ENCODE results near the gene PGBD1.

The PGBD1 gene

GRCh38 chr6:28335564-28336283, 54.4 kb downstream of the PGBD1 start, which contains the start of gene ZSCAN31:
ZSCAN31 (minus strand) TSS chr6:28336148; CDS start chr6:28329683, 6,465 bp downstream.
- H3K9me3 Mint-ChIP-seq: peaks cover 16% of the 10 kb centered on the region

GRCh38 chr6:28336284-28337120, 55.1 kb downstream of the PGBD1 start:
- peaks cover 9% of the 10 kb centered on the region for H3K36me3 Mint-ChIP-seq (ENCODE audit: low read depth)
- peaks cover 20% of the 10 kb centered on the region for H3K9me3 Mint-ChIP-seq
- ATAC-seq (peak; percentile 61), DNase-seq (peak; percentile 42)
- no peaks in the 10 kb centered on the region for H3K27me3 Mint-ChIP-seq
- H3K27ac Mint-ChIP-seq: no peak overlapping the region
- H3K4me3 Mint-ChIP-seq: no peak overlapping the region
- H3K4me1 Mint-ChIP-seq: peaks cover 3% of the 10 kb centered on the region

More at GRCh38 chr6:28335564-28336283, 54.4 kb downstream of the PGBD1 start, which contains the start of gene ZSCAN31:
- peak; percentile 76 for DNase-seq
- Mint-ChIP-seq H3K27me3 (no peaks in the 10 kb centered on the region), H3K36me3 (ENCODE audit: low read depth) (peaks cover 8% of the 10 kb centered on the region), H3K27ac (no peak within 1 kb of the TSS), H3K4me1 (peaks cover 3% of the 10 kb centered on the region), H3K4me3 (no peak within 1 kb of the TSS)
- peak; percentile 92 for ATAC-seq

- no peak overlapping the region for H3K4me3 Mint-ChIP-seq
- ATAC-seq: no peak
- peaks cover 3% of the 10 kb centered on the region for H3K4me1 Mint-ChIP-seq
- no peak for DNase-seq
- peaks cover 9% of the 10 kb centered on the region for H3K36me3 Mint-ChIP-seq (ENCODE audit: low read depth)
- H3K27ac Mint-ChIP-seq: no peak overlapping the region
- peaks cover 23% of the 10 kb centered on the region for H3K9me3 Mint-ChIP-seq
- H3K27me3 Mint-ChIP-seq: no peaks in the 10 kb centered on the region
Measured at GRCh38 chr6:28337121-28337520, 55.7 kb downstream of the PGBD1 start.

- ATAC-seq: no peak
- Mint-ChIP-seq H3K36me3 (ENCODE audit: low read depth) (peaks cover 9% of the 10 kb centered on the region), H3K9me3 (peaks cover 18% of the 10 kb centered on the region), H3K27ac (peak overlapping the region; percentile 48), H3K4me1 (peaks cover 3% of the 10 kb centered on the region), H3K4me3 (no peak overlapping the region), H3K27me3 (peaks cover 4% of the 10 kb centered on the region)
- no peak for DNase-seq
Measured at GRCh38 chr6:28340310-28341095, 59.1 kb downstream of the PGBD1 start.

GRCh38 chr6:28343898-28344677, 62.7 kb downstream of the PGBD1 start:
- H3K27ac Mint-ChIP-seq: no peak overlapping the region
- ATAC-seq (no peak), DNase-seq (no peak)
- no peak overlapping the region for H3K4me3 Mint-ChIP-seq
- H3K27me3 Mint-ChIP-seq: peaks cover 17% of the 10 kb centered on the region
- H3K4me1 Mint-ChIP-seq: peaks cover 3% of the 10 kb centered on the region
- peaks cover 18% of the 10 kb centered on the region for H3K9me3 Mint-ChIP-seq
- peaks cover 9% of the 10 kb centered on the region for H3K36me3 Mint-ChIP-seq (ENCODE audit: low read depth)

- no peak overlapping the region for H3K27ac Mint-ChIP-seq
- ATAC-seq: no peak
- H3K36me3 Mint-ChIP-seq (ENCODE audit: low read depth): peaks cover 7% of the 10 kb centered on the region
- H3K27me3 Mint-ChIP-seq: peaks cover 17% of the 10 kb centered on the region
- DNase-seq: no peak
- H3K4me1 Mint-ChIP-seq: peaks cover 9% of the 10 kb centered on the region
- H3K4me3 Mint-ChIP-seq: no peak overlapping the region
- H3K9me3 Mint-ChIP-seq: peaks cover 12% of the 10 kb centered on the region
Measured at GRCh38 chr6:28345201-28345600, 63.8 kb downstream of the PGBD1 start.

GRCh38 chr6:28347119-28347518, 65.7 kb downstream of the PGBD1 start:
- Mint-ChIP-seq H3K9me3 (no peaks in the 10 kb centered on the region), H3K27ac (peak overlapping the region; percentile 25), H3K4me3 (no peak overlapping the region), H3K36me3 (ENCODE audit: low read depth) (peaks cover 2% of the 10 kb centered on the region), H3K4me1 (peaks cover 25% of the 10 kb centered on the region), H3K27me3 (peaks cover 17% of the 10 kb centered on the region)
- DNase-seq (no peak), ATAC-seq (no peak)

- Mint-ChIP-seq H3K27ac (peak overlapping the region; percentile 94), H3K4me1 (peaks cover 27% of the 10 kb centered on the region), H3K9me3 (no peaks in the 10 kb centered on the region), H3K4me3 (peak overlapping the region; percentile 100), H3K36me3 (ENCODE audit: low read depth) (peaks cover 2% of the 10 kb centered on the region), H3K27me3 (peaks cover 15% of the 10 kb centered on the region)
- no peak for DNase-seq
- ATAC-seq: no peak
Measured at GRCh38 chr6:28349344-28349891, 68.0 kb downstream of the PGBD1 start.

- Mint-ChIP-seq H3K36me3 (ENCODE audit: low read depth) (peaks cover 2% of the 10 kb centered on the region), H3K4me3 (peak within 1 kb of the TSS; percentile 100), H3K27ac (peak within 1 kb of the TSS; percentile 94), H3K27me3 (peaks cover 13% of the 10 kb centered on the region), H3K4me1 (peaks cover 27% of the 10 kb centered on the region), H3K9me3 (no peaks in the 10 kb centered on the region)
- ATAC-seq (peak; percentile 99), DNase-seq (peak; percentile 87)
Measured at GRCh38 chr6:28349892-28350737, 68.7 kb downstream of the PGBD1 start, which contains the start of gene ZKSCAN3. ZKSCAN3 (plus strand) TSS chr6:28349947; CDS start chr6:28359587, 9,640 bp downstream.

- Mint-ChIP-seq H3K36me3 (ENCODE audit: low read depth) (peaks cover 2% of the 10 kb centered on the region), H3K27ac (no peak overlapping the region), H3K27me3 (peaks cover 7% of the 10 kb centered on the region), H3K4me1 (peaks cover 36% of the 10 kb centered on the region), H3K4me3 (peak overlapping the region; percentile 100), H3K9me3 (no peaks in the 10 kb centered on the region)
- DNase-seq (no peak), ATAC-seq (no peak)
Measured at GRCh38 chr6:28351087-28351486, 69.7 kb downstream of the PGBD1 start.

- H3K4me1 Mint-ChIP-seq: peaks cover 38% of the 10 kb centered on the region
- DNase-seq (no peak), ATAC-seq (no peak)
- H3K4me3 Mint-ChIP-seq: peak overlapping the region; percentile 14
- peaks cover 2% of the 10 kb centered on the region for H3K36me3 Mint-ChIP-seq (ENCODE audit: low read depth)
- peaks cover 7% of the 10 kb centered on the region for H3K27me3 Mint-ChIP-seq
- H3K9me3 Mint-ChIP-seq: no peaks in the 10 kb centered on the region
- H3K27ac Mint-ChIP-seq: no peak overlapping the region
Measured at GRCh38 chr6:28351493-28351925, 70.1 kb downstream of the PGBD1 start.

Data from activated naive CD8-positive, alpha-beta T cell treated with anti-CD3 and anti-CD28 coated beads, Interleukin-2, amount 50 U/mL, for 24 hours (primary cell).